HAP-1 (cell line): ENCODE results near the gene UQCR11.

Source experiments
- DNase-seq, 2 experiments: peaks; one replicate each; pipeline ENCODE4 v3.0.0-alpha.2; 2016 to 2020; ENCODE audit warnings: low spot score in 2 of 2
- H3K27me3 ChIP-seq: fragments of 250-450 bp; sonication (Bioruptor Pico); 2 replicates; pipeline ENCODE4 v1.5.1; 2020; ENCODE audit warnings: low read depth, mild to moderate bottlenecking, moderate library complexity
- H3K36me3 ChIP-seq: fragments of 250-450 bp; sonication (Bioruptor Pico); replicated peaks from 2 replicates; pipeline ENCODE4 v1.5.1; 2020; ENCODE audit warnings: mild to moderate bottlenecking
- H3K4me1 ChIP-seq: fragments of 250-450 bp; sonication (Bioruptor Pico); 2 replicates; pipeline ENCODE4 v1.5.1; 2020; ENCODE audit warnings: mild to moderate bottlenecking
- H3K4me3 ChIP-seq: fragments of 250-450 bp; sonication (Bioruptor Pico); 2 replicates; pipeline ENCODE4 v1.5.1; 2020; ENCODE audit warnings: mild to moderate bottlenecking, moderate library complexity
- H3K9me3 ChIP-seq: fragments of 250-450 bp; sonication (Bioruptor Pico); 2 replicates; pipeline ENCODE4 v1.5.1; 2020; ENCODE audit warnings: mild to moderate bottlenecking, moderate library complexity
- in situ Hi-C: fragments of 300-500 bp; cut with MboI; formaldehyde crosslinking; loops from 3 replicates; pipeline ENCODE4 v1.14.3; 2020; ENCODE audit warnings: low sequenced_read_pairs, inconsistent platforms, mixed read lengths

UQCR11 gene

DNA sequence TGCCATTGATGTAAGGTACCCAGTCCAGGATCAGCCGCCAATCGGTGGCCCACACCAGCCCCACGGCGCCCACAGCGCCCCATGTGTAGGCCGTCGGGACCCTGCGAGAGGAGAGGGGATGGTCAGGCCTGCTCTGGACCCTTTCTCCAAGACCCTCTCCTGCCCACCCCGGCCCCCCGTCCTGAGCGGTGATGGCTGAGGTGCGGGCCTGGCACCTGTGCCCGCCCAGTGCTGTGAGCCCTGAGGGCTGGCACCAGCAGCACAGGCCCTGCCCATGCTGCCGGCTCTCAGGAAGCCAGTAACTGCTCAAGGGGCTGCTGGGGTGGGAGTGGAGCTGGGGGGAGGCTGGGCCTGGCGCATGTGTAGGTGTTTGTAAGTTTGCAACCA, 5.8 kb downstream of the UQCR11 start:
- in situ Hi-C loops = no loop called here
- peaks cover 5% of the 10 kb centered on the region; the same call in 1 of the 2 replicates for H3K4me1 ChIP-seq
- no peaks in the 10 kb centered on the region for H3K27me3 ChIP-seq
- H3K9me3 ChIP-seq = no peaks in the 10 kb centered on the region
- peaks cover 54% of the 10 kb centered on the region for H3K36me3 ChIP-seq
- H3K4me3 ChIP-seq = no peak overlapping the region
- DNase-seq = no peak

DNA sequence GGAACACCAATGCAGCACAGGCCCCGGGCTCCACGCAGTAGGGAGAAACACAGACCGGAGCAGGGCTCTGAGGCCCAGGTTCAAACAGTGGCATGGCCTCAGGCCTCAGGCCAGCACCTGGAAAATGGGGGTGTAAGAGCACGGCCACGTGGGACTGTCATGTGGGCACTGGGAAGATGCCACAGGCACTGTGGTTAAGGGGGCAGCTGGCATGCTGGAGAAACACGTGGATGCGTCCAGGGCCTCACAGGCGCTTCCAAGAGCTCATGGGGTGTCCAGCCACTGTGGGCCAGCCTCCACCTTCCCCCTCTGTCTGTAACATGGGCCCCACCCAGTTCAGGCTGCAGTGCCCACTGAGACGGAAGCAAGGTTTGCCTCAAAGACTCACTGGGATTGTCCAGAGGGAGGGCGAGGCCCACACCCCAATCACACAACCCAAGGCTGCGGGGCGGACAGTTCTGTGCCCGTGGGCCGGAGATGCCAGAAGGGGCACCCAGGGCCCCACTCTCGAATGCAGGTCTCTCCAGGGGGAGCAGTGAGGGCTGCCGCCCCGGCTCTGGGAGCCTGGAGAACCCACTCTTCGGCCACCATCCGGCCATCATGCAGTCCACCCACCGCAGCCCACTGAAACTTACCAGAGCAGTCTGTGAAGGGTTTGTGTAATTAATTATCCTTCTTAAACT, 6.3 kb downstream of the UQCR11 start:
- no peak for DNase-seq
- H3K4me1 ChIP-seq = peaks cover 2% of the 10 kb centered on the region; the same call in 1 of the 2 replicates
- H3K9me3 ChIP-seq = no peaks in the 10 kb centered on the region
- in situ Hi-C loops = no loop called here
- peaks cover 54% of the 10 kb centered on the region for H3K36me3 ChIP-seq
- no peak overlapping the region for H3K4me3 ChIP-seq
- H3K27me3 ChIP-seq = no peaks in the 10 kb centered on the region

DNA sequence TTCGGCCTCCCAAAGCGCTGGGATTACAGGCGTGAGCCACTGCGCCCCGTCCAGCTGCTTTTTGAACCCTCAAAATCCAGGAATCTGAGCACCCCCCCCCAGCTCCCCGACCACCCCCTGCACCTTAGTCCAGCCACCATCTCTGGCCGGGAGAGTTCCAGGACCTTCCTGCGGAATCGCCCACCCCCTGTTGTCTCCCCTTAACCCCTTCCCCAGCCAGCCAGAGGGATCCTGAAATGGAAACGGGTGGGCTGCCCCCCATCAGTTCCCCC, 11.8 kb downstream of the UQCR11 start:
- Histone ChIP-seq H3K4me1 (peaks cover 7% of the 10 kb centered on the region; the same call in 1 of the 2 replicates), H3K27me3 (no peaks in the 10 kb centered on the region), H3K4me3 (peak overlapping the region; percentile 40), H3K36me3 (peaks cover 25% of the 10 kb centered on the region), H3K9me3 (no peaks in the 10 kb centered on the region)
- in situ Hi-C loops = no loop called here
- no peak for DNase-seq

DNA sequence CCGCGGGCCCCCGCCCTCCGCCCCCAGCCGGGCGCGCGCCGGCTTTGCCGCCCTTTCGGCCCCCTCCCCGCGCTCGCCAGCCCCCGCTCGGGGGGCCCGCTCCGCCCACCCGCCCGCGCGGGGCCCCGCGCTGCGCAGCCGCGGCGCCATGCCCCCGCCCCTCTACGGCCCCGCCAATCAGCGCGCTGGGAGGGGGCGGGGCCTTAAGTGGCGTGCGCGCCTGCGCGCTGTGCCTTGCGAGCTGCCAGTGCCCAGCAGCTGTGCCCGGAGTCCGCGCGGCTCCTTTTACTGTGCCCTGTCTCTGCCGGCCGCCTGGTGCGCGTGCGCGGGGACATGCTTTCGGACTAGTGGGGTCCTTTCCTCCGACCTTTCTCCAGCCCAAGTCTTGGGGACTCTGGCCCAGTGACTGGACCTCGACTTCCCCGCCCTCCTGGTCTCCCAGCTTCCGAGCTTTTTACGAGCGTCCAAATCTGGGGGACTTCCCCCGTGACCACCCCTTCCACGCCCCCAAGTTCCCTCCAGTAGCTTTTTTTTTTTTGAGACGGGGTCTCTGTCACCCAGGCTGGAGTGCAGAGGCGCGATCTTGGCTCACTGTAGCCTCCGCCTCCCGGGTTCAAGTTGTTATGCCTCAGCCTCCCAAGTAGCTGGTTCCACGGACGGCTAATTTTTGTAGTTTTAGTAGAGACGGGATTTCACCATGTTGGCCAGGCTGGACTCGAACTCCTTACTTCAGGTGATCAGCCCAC, 12.3 kb downstream of the UQCR11 start, which contains the start of gene MBD3:
Gene MBD3 (minus strand): TSS at position 111 of the 746 bp plus-strand sequence. CDS start 234 bp downstream, outside the sequence.
- Histone ChIP-seq H3K4me3 (peak within 1 kb of the TSS; percentile 100), H3K4me1 (peaks cover 7% of the 10 kb centered on the region; the same call in 1 of the 2 replicates), H3K36me3 (peaks cover 21% of the 10 kb centered on the region), H3K27me3 (no peaks in the 10 kb centered on the region), H3K9me3 (no peaks in the 10 kb centered on the region)
- in situ Hi-C loops = no loop called here
- DNase-seq = peak; percentile 93 to 94

DNA sequence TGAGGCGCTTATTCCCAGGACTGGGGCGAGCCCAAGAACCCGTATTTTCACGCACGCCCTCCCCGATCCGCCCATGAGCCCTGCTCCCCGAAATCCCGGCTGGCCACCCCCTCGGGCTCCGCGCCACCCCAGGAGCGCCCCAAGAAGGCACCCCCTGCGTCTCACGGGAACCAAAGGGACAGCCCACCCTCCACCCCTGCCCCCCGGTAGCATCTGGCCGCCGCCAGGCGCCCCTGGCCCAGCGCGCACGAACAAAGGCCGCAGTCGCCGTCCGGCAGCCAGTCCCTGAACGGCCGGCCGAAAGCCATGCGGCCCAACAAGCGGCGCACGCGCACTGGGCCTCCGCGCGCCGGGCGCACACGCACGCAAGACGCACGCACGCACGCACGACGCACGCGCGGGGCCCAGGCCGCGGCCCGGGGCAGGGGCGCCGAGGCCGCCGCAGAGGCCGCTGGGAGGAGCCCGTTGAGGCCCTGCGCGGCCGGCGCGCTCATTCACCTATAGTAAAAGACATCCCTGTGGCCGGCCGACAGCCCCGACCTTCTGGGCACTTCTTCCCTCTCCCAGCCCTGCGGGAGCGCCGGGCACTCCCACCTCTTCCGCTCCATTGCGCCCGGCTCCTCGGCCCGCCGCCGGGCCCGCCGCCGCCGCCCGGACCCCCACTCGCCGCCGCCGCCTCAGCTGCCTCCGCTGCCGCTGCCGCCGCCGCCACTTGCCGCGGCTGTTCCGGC, 13.1 kb downstream of the UQCR11 start:
- DNase-seq = peak; percentile 80 to 87
- peaks cover 7% of the 10 kb centered on the region; the same call in 1 of the 2 replicates for H3K4me1 ChIP-seq
- no peaks in the 10 kb centered on the region for H3K27me3 ChIP-seq
- peak overlapping the region; percentile 100 for H3K4me3 ChIP-seq
- no peaks in the 10 kb centered on the region for H3K9me3 ChIP-seq
- in situ Hi-C loops = no loop called here
- peaks cover 14% of the 10 kb centered on the region for H3K36me3 ChIP-seq

DNA sequence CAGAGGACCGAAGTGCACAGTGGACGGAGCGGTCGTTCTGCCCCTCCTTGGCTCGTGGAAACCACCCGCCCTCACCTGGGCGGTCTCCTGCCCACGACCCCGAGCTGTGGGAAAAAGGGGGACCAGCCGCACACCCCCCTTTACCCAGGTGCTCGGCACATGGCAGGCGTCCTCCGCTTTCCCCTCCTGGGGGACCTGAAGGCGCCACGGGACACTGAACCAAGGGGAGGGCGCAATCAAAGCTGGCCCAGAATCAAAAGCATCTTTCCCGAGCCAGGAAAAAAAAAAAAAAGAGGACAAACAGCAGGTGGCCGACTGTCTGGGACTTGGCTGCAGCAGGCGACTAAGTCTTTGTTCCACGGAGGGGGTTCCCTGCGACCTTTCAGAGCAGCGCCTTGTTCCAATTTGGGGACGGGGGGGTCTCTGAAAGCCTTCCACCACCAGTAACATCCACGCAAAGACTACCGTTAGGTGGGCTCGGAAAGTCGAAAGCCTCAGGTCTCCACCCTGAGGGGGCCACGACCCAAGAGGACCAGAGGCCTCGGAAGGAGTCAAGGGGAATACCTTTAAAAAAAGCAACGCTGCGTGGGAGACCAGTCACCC, 13.7 kb downstream of the UQCR11 start:
- in situ Hi-C loops = no loop called here
- Histone ChIP-seq H3K9me3 (no peaks in the 10 kb centered on the region), H3K27me3 (no peaks in the 10 kb centered on the region), H3K4me1 (peaks cover 7% of the 10 kb centered on the region; the same call in 1 of the 2 replicates), H3K36me3 (peaks cover 7% of the 10 kb centered on the region), H3K4me3 (peak overlapping the region; percentile 100)
- no peak for DNase-seq

DNA sequence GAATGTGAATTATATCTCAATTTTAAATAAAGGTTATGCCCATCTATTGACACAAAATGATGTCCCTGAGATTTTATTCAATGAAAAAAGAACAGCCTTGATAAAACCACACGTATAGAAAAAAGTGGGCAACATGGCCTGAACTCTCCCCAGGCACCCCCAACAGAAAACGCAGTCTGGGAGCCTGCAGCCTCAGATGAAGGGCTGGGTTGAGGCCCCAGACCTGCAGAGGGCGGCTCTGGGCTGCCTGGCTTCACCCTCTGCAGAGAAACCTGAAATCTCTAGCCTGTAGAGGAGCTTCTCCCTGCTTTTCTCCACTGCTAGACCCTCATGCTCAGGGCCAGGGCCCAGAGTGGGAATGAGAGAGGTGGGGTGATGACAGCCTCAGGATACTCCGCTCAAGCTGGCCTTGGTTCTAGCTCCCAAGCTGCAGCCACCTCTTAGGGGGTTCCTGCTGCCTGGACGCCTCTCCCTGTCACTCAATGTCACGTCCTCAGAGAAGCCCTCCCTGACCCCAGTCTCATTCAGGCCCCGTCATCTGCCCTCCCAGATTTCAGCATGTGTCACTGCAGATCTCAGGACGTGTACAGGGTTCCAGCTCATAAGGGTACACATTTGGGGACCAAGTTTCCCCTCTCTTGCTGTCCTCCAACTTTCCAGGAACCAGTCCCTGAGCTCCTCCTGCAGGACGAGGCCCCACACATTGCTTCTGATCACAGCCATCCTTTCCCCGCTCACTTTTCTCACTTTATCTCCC, 14.4 kb downstream of the UQCR11 start:
- Histone ChIP-seq H3K4me1 (peaks cover 7% of the 10 kb centered on the region; the same call in 1 of the 2 replicates), H3K9me3 (no peaks in the 10 kb centered on the region), H3K4me3 (peak overlapping the region; percentile 100), H3K36me3 (peaks cover 9% of the 10 kb centered on the region), H3K27me3 (no peaks in the 10 kb centered on the region)
- in situ Hi-C loops = no loop called here
- DNase-seq = peak; percentile 47 to 58

DNA sequence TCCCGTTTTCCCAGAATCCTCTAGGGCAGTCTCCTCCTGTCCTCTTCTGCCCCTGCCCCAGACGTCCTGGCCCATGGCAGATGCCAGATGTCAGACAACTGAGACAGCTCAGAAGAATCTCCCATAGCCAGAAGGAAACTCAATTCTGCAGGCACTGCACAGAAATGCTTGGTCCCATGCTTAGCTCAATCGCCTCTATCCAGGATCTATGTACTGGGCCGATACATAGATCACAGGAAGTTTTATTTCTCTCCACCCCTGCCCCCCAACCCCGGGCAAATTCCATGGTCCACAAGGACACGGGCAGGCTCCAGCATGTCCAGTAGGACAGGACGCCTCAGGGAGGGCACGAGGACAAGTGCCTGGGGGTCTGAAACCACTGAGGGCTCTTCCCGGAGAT, 17.4 kb downstream of the UQCR11 start:
- no peaks in the 10 kb centered on the region for H3K27me3 ChIP-seq
- H3K9me3 ChIP-seq = no peaks in the 10 kb centered on the region
- H3K4me1 ChIP-seq = peaks cover 7% of the 10 kb centered on the region; the same call in 1 of the 2 replicates
- H3K36me3 ChIP-seq = peaks cover 27% of the 10 kb centered on the region
- H3K4me3 ChIP-seq = no peak overlapping the region
- in situ Hi-C loops = no loop called here
- DNase-seq = no peak

DNA sequence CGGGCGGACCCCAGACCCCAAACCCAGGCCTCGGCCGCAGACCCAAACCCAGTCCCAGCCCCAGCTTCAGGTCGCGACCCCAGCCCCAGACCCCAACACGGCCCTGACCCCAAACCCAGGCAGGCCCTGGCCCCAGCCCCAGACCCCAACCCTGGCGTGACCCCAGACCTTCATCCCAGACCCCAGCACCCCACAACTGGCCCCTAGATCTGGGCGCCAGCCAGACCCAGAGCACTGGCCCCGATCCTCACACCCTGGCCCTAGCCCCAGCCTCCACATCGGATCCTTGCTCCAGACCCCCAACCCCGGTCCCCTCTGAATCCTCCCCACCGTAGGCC, 20.1 kb downstream of the UQCR11 start:
- Histone ChIP-seq H3K36me3 (peaks cover 47% of the 10 kb centered on the region), H3K9me3 (no peaks in the 10 kb centered on the region), H3K4me3 (no peak overlapping the region), H3K27me3 (no peaks in the 10 kb centered on the region), H3K4me1 (no peaks in the 10 kb centered on the region)
- no peak for DNase-seq
- in situ Hi-C loops = no loop called here

DNA sequence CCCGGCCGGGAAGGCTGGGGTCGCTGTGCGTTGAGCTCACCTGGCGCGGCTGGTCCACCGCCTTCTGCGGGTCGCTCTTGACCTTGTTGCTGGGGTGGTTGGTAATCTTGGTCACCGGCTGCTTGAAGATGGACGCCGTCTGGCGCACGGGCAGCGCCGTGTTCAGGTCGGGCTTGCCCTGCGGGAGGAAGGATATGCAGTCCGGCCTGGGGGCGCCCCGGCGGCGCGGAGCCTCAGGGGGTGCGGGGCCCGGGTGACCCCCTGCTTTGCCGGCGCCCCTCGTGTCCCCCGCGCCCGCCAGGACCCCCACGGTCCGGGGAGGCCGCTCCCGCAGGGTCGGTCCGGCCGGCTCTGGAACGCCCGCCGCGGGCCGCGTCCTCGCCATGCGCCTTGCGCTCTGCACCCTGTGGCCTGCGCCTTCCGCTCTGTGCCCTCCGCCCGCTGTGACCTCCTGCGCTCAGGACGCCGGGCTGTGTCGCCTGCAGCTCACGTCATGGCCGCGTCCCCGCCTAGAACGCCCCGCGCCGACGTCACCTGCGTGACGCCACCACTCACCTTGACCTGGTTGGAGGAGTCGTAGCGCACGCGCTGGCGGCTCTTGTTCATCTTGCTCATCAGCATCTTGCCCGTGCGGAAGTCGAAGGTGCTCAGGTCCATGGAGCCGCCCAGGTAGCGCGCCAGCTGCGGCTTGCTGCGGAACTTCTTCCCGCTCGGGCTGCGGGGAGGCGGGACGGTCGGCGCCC, 20.6 kb downstream of the UQCR11 start:
- no peaks in the 10 kb centered on the region for H3K27me3 ChIP-seq
- in situ Hi-C loops = no loop called here
- H3K4me3 ChIP-seq = no peak overlapping the region
- no peaks in the 10 kb centered on the region for H3K4me1 ChIP-seq
- H3K36me3 ChIP-seq = peaks cover 52% of the 10 kb centered on the region
- no peaks in the 10 kb centered on the region for H3K9me3 ChIP-seq
- no peak for DNase-seq

DNA sequence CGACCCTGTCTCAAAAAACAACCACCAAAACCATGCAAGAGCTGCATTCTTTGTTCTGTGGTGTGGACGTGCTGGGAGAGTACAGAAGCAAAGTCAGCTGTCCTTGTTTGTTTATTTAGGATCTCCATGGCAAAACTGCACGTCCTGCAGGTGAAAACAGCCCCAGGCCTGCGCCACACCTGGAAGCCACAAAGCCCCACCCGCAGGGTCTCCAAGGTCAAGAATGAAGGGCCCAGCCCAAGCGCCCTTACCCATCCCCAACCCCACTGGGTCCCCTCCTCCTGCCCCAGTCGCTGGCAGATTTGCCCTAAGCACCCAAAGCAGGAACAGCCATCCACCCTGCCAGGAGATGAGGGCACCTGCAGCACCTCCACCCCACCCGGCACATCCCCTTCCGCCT, 23.1 kb downstream of the UQCR11 start:
- Histone ChIP-seq H3K9me3 (no peaks in the 10 kb centered on the region), H3K27me3 (no peaks in the 10 kb centered on the region), H3K36me3 (peaks cover 71% of the 10 kb centered on the region), H3K4me3 (no peak overlapping the region), H3K4me1 (no peaks in the 10 kb centered on the region)
- in situ Hi-C loops = no loop called here
- no peak for DNase-seq

DNA sequence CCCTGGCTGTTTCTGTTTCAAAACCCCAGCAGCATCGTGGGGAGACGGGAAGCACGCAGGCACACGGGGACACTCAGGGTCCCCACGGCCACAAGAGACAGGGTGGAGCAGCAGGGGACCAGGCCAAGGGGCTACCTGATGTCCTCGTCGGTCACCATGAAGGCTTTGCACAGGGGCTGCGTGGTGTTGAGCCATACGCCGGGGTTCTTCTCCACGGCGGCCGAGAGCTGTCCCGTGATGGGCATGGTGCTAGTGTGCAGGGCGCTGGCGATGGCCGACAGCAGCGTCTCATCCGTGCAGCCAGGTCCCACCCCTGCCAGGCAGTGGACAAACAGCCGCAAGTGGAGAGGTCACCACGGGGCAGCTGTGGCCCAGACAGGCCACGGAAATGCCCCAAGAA, 24.3 kb downstream of the UQCR11 start:
- Histone ChIP-seq H3K4me1 (no peaks in the 10 kb centered on the region), H3K36me3 (peaks cover 73% of the 10 kb centered on the region), H3K4me3 (no peak overlapping the region), H3K27me3 (no peaks in the 10 kb centered on the region), H3K9me3 (no peaks in the 10 kb centered on the region)
- DNase-seq = no peak
- in situ Hi-C loops = no loop called here

DNA sequence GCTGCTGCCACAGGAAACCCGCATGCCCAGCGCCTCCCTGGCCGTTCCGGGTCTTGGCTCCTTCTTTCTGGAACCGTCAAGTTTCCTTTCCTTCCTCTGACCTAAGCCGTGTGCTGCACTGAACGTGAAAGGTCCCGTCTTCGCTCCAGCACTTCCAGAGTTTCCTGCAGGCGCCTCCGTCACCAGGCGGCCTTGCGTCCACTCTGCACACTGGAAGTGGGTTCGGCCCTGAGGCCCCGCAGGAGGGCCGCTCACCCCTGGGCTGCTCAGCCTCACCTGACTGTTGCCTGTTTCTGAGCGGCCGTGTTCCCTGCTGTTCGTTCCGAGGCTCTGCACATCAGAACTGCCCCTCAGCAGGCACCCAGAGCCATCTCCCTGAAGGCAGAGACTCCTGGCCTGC, 24.9 kb downstream of the UQCR11 start:
- no peak for DNase-seq
- no peaks in the 10 kb centered on the region for H3K4me1 ChIP-seq
- no peak overlapping the region for H3K4me3 ChIP-seq
- peaks cover 69% of the 10 kb centered on the region for H3K36me3 ChIP-seq
- H3K9me3 ChIP-seq = no peaks in the 10 kb centered on the region
- in situ Hi-C loops = no loop called here
- no peaks in the 10 kb centered on the region for H3K27me3 ChIP-seq
